HG03575 (cell line): ENCODE measurements around the gene TUBB6.

ENCODE experiments used
- ATAC-seq: cut with Tn5 transposase; IDR thresholded peaks from one replicate; pipeline ENCODE4 v1.9.1; 2021; ENCODE audit not compliant: unreplicated experiment, insufficient number of reproducible peaks, low FRiP score; ENCODE audit errors: extremely low read depth

Gene TUBB6

DNA sequence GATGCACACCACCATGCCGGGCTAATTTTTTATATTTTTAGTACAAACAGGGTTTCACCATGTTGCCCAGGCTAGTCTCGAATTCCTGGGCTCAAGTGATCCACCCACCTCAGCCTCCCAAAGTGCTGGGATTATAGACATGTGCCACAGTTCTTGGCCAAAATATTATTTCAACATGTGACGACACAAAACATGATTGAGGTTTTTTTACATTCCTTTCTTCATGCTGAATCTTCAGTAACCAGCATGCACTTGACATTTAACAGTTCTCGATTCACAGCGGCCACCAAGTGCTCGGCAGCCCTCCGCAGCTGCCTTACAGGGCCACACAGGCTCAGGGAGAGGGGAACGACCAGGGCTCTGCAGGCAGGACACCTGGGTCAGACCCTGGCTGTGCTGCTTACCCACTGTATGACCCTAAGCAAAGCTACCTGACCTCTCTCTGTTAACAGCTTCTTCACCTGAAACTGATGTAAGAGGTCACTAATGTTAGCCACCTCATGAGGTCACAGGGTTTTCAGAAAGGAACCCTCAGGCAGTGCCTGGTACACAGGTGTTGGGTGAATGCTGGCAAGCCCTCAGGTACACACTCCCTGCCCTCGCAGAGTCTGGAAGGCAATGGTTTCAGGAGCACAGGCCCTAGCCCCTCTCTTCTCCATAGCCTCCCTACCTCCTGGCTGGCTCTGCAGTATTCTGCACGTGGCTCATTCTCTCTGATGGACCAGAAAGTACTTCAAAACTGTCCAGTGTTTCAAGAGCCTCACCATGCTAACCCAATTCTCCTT is 25.7 kb downstream of the TUBB6 start:
- ATAC-seq = no peak

GRCh38 chr18:12334366-12334808 is 26.3 kb downstream of the TUBB6 start:
- no peak for ATAC-seq

DNA sequence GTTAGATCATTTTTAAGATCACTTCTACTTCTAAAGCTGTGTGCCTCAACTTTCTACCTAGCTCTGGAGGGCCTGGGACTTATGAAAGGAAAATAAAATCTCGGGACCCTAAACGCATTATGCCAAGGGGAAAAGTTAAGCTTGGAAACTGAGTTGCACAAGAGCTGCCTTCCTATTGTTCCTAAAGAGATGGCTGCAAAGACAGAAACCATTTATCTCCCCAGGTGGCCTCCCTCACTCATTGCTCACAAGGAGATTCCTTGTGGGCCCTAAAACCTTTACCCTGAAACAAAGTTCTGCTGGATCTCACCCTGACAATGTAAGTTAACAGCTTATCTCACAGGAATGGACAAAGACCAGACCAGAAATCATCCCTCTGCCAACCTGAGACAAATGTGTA is 26.8 kb downstream of the TUBB6 start:
- no peak for ATAC-seq

- ATAC-seq = no peak
These were observed 27.5 kb downstream of the TUBB6 start for GRCh38 chr18:12335503-12335902.

DNA sequence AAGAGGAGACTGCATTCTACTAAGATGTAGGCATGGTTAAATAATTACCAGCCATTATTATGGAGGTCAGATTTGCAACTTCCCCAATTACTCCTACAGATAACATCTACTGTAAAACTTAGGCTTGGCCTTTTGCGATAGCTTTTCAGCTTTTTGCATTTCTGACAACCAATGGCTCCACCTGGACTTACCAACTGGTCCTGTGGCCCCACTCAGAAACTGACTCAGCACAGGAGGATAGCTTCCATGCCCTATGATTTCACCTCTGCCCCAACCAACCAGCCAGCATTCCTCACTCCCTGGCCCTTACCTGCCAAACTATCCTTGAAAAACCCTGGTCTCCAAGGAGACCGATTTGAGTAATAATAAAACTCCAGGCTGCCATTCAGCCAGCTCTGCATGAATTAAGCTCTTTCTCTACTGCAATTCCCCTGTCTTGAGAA is 28.2 kb downstream of the TUBB6 start:
- no peak for ATAC-seq

DNA sequence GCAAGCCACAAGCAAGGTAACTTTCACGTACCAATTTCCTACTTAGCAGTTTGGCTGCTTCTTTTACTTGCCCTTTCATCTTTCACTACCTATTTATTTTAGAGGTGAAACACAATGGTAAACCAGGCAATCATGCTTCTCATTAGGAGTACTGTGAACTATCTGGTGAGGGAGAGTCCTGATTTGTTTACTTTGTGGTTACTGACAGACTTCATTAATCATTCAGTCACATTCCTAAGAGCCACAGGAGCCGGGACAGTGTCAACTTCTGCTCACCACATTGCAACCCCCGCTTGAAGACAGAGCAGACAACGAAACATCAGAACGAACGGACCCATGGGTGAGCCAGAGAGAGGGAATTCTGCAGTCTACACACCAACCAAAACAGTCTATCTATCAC is 28.8 kb downstream of the TUBB6 start:
- ATAC-seq = no peak

DNA sequence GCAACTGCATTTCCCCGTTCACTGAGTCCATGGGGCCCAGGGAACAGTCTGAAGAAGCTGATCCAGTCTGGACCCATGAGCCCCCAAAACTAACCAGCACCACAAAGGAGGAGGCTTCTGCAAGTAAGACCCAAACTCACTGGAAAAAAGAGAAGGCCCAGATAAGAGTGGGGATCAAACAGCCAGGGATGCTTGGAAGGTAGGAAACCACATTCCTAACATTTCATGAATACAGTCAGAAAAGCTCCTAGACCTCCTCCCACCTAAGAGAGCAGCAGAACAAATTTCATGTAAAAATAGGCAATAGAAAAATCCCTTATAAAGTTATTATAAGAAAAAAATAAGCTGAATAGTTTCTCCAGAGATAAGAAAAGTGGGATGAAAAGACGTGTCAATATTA is 30.3 kb downstream of the TUBB6 start:
- no peak for ATAC-seq

- ATAC-seq = no peak
These were observed 33.1 kb downstream of the TUBB6 start for GRCh38 chr18:12340945-12341660.

GRCh38 chr18:12342661-12343060 is 34.6 kb downstream of the TUBB6 start:
- no peak for ATAC-seq

DNA sequence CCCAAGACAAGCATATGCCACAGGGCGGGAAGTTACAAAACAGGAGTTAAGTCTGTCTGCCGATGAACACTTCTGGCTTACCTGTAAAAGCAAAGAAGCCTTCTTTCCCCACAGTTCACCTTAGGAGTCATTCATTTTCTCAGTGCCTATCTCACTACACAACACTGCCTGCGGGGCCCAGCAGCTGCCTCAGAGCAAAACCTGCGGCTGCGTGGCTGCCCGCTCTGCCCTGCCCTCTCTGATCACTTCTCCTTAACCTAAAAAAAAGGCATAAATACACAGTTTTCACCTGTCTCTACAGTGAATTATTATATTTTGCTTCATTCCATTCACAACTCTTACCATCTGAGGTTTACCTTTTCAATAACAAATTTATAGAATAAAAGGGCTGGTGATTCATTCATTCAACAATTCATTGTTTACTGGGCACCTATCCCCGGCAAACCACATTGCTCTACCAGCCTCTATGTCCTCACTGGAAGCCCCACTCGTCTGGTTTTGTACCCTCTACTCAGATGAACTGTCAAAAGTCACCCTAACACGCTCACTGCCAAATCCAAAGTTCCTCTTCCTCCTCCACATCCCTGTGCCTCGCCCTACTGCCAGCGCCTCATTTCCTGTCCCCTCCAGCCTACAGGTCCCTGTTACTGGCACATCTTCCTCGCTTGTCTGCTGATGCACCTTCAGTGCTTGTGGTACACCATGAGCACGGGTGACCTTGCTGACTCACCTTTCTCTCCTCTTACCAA is 37.6 kb downstream of the TUBB6 start:
- ATAC-seq = no peak

DNA sequence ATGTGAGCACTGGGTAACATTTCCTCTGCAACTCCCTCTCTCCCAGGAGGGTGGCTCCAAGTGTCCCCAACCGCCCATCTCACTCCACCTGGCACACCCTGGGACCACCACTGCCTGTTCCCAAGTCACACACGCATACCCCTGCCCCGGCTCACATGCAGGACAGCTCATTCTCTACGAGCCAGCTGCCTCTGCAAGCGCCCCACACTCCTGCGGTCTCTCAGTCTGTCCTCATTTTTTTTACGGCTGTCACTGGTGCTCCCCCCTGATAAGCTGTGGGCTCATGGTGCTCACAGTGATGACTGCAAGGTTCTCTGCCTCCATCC is 38.2 kb downstream of the TUBB6 start:
- no peak for ATAC-seq

- no peak for ATAC-seq
These were observed 39.9 kb downstream of the TUBB6 start for GRCh38 chr18:12347895-12348294.

- no peak for ATAC-seq
These were observed 44.1 kb downstream of the TUBB6 start for GRCh38 chr18:12352188-12352587.

- no peak for ATAC-seq
These were observed 51.5 kb downstream of the TUBB6 start for GRCh38 chr18:12359515-12359927.

- ATAC-seq = no peak
These were observed 53.8 kb downstream of the TUBB6 start for GRCh38 chr18:12361770-12362378.

DNA sequence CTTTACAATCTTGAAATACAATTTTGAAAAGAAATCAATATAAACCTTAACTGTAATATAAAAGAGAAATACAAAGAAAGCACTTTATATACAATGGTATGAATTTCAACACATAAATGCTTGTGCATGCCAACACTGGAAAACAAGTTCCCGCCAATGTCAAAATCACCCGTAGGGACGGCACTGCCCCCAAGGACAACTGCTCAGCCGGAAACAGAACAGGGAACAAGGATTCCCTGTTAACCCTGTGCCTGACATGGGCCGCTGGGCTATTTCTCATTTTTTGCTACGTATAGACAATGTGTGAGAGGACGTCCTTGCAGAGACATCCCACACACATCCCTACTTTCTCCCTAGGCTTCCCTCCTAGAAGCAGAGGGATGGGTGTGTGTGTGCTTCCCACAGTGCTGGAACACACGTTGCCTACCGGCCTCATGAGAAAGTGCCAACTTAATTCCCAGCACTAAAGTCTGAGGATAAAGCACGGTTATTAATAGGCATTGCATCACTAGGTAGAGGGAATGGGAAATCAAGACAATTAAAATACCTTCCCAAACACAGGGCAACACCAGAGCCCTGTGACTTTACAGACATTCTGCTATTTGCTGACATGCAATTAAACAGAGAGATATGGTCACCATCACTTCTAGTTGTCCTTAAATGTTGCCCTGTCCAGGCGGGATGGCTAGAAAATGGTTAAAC is 54.6 kb downstream of the TUBB6 start:
- ATAC-seq = no peak

DNA sequence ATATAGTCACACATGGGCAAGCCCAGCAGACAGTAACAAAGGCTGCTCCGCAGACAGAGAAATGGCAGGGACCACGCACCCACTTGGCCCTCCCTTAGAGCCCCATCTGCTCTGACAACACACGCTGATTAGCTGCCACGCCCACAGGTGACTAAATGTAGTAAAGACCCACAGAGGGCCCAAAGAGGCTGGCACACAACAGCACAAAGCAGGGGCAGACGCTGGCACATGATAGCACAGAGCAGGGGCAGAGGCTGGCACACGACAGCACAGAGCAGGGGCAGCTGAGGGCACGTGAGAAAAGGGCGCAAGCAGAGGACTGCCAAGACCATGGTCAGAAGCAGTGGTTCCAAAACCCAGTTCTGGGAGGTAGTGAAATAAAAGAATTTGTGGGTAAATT is 58.3 kb downstream of the TUBB6 start:
- no peak for ATAC-seq

DNA sequence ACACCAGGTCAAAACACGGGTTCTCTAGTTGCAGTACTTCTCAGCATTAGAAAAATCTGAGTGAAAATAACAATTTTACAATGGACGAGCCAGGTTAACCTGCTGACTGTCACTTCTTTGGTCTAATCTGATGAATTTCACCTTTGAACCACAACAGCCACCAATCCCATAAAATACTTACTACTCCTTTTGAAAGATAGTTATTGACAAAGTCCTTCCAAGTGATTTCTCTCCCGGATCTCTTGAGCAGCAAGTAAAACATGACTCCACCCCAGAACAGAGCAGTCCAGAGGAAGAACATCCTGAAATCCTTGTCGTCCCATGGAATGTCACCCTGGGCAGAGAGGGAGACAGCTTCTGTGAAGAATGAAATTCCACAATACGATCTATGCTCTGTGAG is 58.7 kb downstream of the TUBB6 start:
- no peak for ATAC-seq

- no peak for ATAC-seq
These were observed 61.2 kb downstream of the TUBB6 start for GRCh38 chr18:12369211-12369610.
